K562 (cell line): ENCODE results near the gene ARHGEF7. TPM values are rescaled to one million over a fixed set of nuclear protein-coding genes. Genes with fewer than 3 reads are reported as not detected.

Source experiments
- ATAC-seq: fragments of 200-7000 bp; cut with Tn5 transposase; 3 replicates; pipeline ENCODE4 v1.9.1; 2020; ENCODE audit warnings: moderate library complexity
- BruUV-seq: library from RNA; stranded (reverse); fragments of 400-500 nt; replicated peaks from 2 replicates; lab custom pipeline; 2021; lab: Mats Ljungman, UMichigan
- CTCF ChIA-PET: fragments of 300-600 bp; formaldehyde crosslinking; extraction: SDS; loops from one replicate; lab custom pipeline; 2021; ENCODE audit warnings: low intra/inter-chr PET ratio; lab: Yijun Ruan, JAX
- POLR2A ChIA-PET: fragments of 300-600, 350-650 bp; sonication (Branson Sonifier 250); formaldehyde crosslinking; extraction: SDS; loops from one replicate; lab custom pipeline; 2021; ENCODE audit warnings: antibody characterized with exemption, inconsistent platforms; lab: Yijun Ruan, JAX
- DNase-seq, 4 experiments: peaks; one replicate each; pipeline versions ENCODE4 v3.0.0 to v3.0.0-alpha.2; 2011 to 2018; ENCODE audit warnings: low spot score in 3 of 4, mixed read lengths in 3 of 4; ENCODE audit errors: extremely low read depth in 1 of 4
- FAIRE-seq: peaks from 2 replicates; lab custom pipeline; 2011; peaks lifted over from hg19 to GRCh38; lab: Jason Lieb, UNC
- H2AFZ ChIP-seq: 2 replicates; pipeline ENCODE4 v1.6.0; 2011; ENCODE audit warnings: low read depth, low read length, control low read depth, inconsistent platforms
- H3K27ac ChIP-seq: fragments of 200-600 bp; 3 replicates; pipeline ENCODE4 v1.8.0; 2011; ENCODE audit warnings: low read depth, mild to moderate bottlenecking, control low read depth, inconsistent platforms, low read length, moderate library complexity, mixed read lengths; ENCODE audit errors: extremely low read depth
- H3K27me3 ChIP-seq, 2 experiments: fragments of 300-600 bp in 1 of 2; 2 replicates in 1 of 2; 3 replicates in 1 of 2; pipeline versions ENCODE4 v1.6.0 to v1.8.0; 2011; ENCODE audit warnings: inconsistent platforms in 2 of 2, low read length in 2 of 2, mild to moderate bottlenecking in 1 of 2, mixed read lengths in 1 of 2, moderate library complexity in 1 of 2; ENCODE audit not compliant: control insufficient read depth in 2 of 2, insufficient read depth in 2 of 2
- H3K36me3 ChIP-seq: fragments of 300-600 bp; 3 replicates; pipeline ENCODE4 v1.8.0; 2011; ENCODE audit warnings: mild to moderate bottlenecking, low read length, inconsistent platforms; ENCODE audit not compliant: control insufficient read depth, insufficient read depth
- H3K4me1 ChIP-seq, 2 experiments: fragments of 200-600 bp in 1 of 2; replicated peaks in 1 of 2; 2 replicates in 1 of 2; 3 replicates in 1 of 2; pipeline versions ENCODE4 v1.5.1 to v1.8.0; 2011; ENCODE audit warnings: inconsistent platforms in 2 of 2, low read length in 2 of 2, mild to moderate bottlenecking in 1 of 2, mixed read lengths in 1 of 2, moderate library complexity in 1 of 2; ENCODE audit not compliant: control insufficient read depth in 2 of 2, insufficient read depth in 2 of 2
- H3K4me2 ChIP-seq: 2 replicates; pipeline ENCODE4 v1.6.1; 2011; ENCODE audit warnings: low read length, control low read depth, inconsistent platforms, mixed read lengths; ENCODE audit not compliant: insufficient read depth
- H3K4me3 ChIP-seq: fragments of 200-600 bp; sonication (generic), shearing (Covaris generic); 2 replicates; pipeline ENCODE4 v1.5.1; 2016; ENCODE audit warnings: control low read depth, inconsistent platforms
- H3K79me2 ChIP-seq: fragments of 200-600 bp; 3 replicates; pipeline ENCODE4 v1.8.0; 2011; ENCODE audit warnings: low read length, inconsistent platforms; ENCODE audit not compliant: control insufficient read depth, insufficient read depth
- H3K9ac ChIP-seq, 2 experiments: 2 replicates each; pipeline versions ENCODE4 v1.6.0 to v1.6.1; 2011; ENCODE audit warnings: low read depth in 2 of 2, low read length in 2 of 2, control low read depth in 1 of 2, inconsistent platforms in 1 of 2, mild to moderate bottlenecking in 1 of 2, mixed read lengths in 1 of 2; ENCODE audit not compliant: insufficient read depth in 1 of 2
- H3K9me1 ChIP-seq: one replicate; pipeline ENCODE4 v1.6.0; 2011; ENCODE audit warnings: inconsistent platforms, mild to moderate bottlenecking, low read length, moderate library complexity; ENCODE audit not compliant: control insufficient read depth, insufficient read depth
- H3K9me3 ChIP-seq: replicated peaks from 2 replicates; pipeline ENCODE4 v1.5.1; 2011; ENCODE audit warnings: low read depth, low read length, inconsistent platforms; ENCODE audit not compliant: control insufficient read depth, insufficient read depth
- H4K20me1 ChIP-seq: replicated peaks from 2 replicates; pipeline ENCODE4 v1.6.1; 2011; ENCODE audit warnings: low read length, inconsistent platforms, mixed read lengths; ENCODE audit not compliant: control insufficient read depth, insufficient read depth
- AFF1 ChIP-seq, 2 experiments: fragments of 450-650 bp; IDR thresholded peaks; 2 replicates each; pipeline ENCODE4 v1.6.1; 2018; ENCODE audit warnings: mild to moderate bottlenecking in 2 of 2, low read depth in 1 of 2; ENCODE audit not compliant: partially characterized antibody in 2 of 2
- MCM2 ChIP-seq: fragments of 450-650 bp; IDR thresholded peaks from 2 replicates; pipeline ENCODE4 v1.6.1; 2017; ENCODE audit warnings: low read depth, mild to moderate bottlenecking
- MEIS2 ChIP-seq: fragments of 450-650 bp; IDR thresholded peaks from 2 replicates; pipeline ENCODE4 v1.6.1; 2014; ENCODE audit warnings: mild to moderate bottlenecking; ENCODE audit not compliant: partially characterized antibody
- NR1H2 ChIP-seq: sonication (generic); formaldehyde crosslinking; IDR thresholded peaks from 2 replicates; pipeline ENCODE4 v1.4.0; 2020; ENCODE audit warnings: mild to moderate bottlenecking, missing genetic modification reagents
- PHF8 ChIP-seq: fragments of 200-600 bp; sonication (generic); IDR thresholded peaks from 2 replicates; pipeline ENCODE4 v1.6.1; 2012; ENCODE audit warnings: mixed run types, mild to moderate bottlenecking, inconsistent platforms, low read length, moderate library complexity, borderline replicate concordance
- TBP ChIP-seq: optimal IDR thresholded peaks from 2 replicates; pipeline ENCODE3; 2011; ENCODE audit warnings: low read depth, low read length, improper control_type of control experiment
- ZBTB7A ChIP-seq: IDR thresholded peaks from 2 replicates; pipeline ENCODE4 v1.6.1; 2011; ENCODE audit warnings: low read depth, mild to moderate bottlenecking, low read length, moderate library complexity, borderline replicate concordance; ENCODE audit not compliant: control insufficient read depth
- ZNF395 ChIP-seq: fragments of 200-800 bp; sonication (Bioruptor generic); IDR thresholded peaks from 2 replicates; pipeline ENCODE4 v1.6.1; 2017; ENCODE audit warnings: missing genetic modification characterization, missing compliant biosample characterization
- ZNF57 ChIP-seq: fragments of 450-650 bp; formaldehyde crosslinking; IDR thresholded peaks from 2 replicates; pipeline ENCODE4 v1.4.0; 2020; ENCODE audit warnings: mild to moderate bottlenecking, moderate library complexity
- ZNF668 ChIP-seq: fragments of 250-450 bp; sonication (Bioruptor Pico); IDR thresholded peaks from 2 replicates; pipeline ENCODE4 v1.8.0; 2022; ENCODE audit warnings: mild to moderate bottlenecking, inconsistent platforms
- WGBS: fragments of 100-300 bp; shearing (Covaris generic); methylation state at CpG from one replicate; pipeline ENCODE4 v1.1.6; 2016; ENCODE audit warnings: low coverage, mixed read lengths; ENCODE audit not compliant: insufficient coverage; ENCODE audit errors: missing lambda C conversion rate; 5-methylcytosine and 5-hydroxymethylcytosine counted together
- in situ Hi-C: fragments of 300-500 bp; cut with MboI; formaldehyde crosslinking; loops from 4 replicates; pipeline ENCODE4 v1.15.0; 2018; ENCODE audit warnings: inconsistent platforms, mixed read lengths
- intact Hi-C: fragments of 100-400 bp; cut with micrococcal nuclease; formaldehyde crosslinking; loops from 2 replicates; pipeline ENCODE4 v1.14.2; 2022
- polyA plus RNA-seq, 8 experiments: library from polyadenylated mRNA; depleted of rRNA in 4 of 8; stranded (reverse) in 5 of 8; unstranded in 3 of 8; fragments of >200 nt; fragmentation: Nextera tagmentation in 2 of 8; fragmentation: Illumina TruSeq in 1 of 8; extraction: Ambion mirVana in 2 of 8; extraction: Trizol in 1 of 8; gene quantifications; 2 replicates each; pipeline versions ENCODE4 v1.2.1 to v1.2.3, GENCODE V29; 2011 to 2014; ENCODE audit warnings: inconsistent platforms in 1 of 8, missing spikeins in 1 of 8
- total RNA-seq, 7 experiments: library from RNA; depleted of rRNA in 6 of 7; stranded (reverse); fragments of >200 nt in 6 of 7; fragmentation: Illumina TruSeq in 2 of 7; extraction: Trizol in 2 of 7; gene quantifications; 2 replicates each; pipeline versions ENCODE4 v1.2.1 to v1.2.3, GENCODE V29; 2011 to 2021; ENCODE audit warnings: low replicate concordance in 1 of 7

ARHGEF7 gene
- total and polyA plus RNA-seq, 9 of the 15 experiments (the other 6 are each of a cell fraction or from before 2014, with no cell fraction given): 2.1 to 26.8 (median 17.5) TPM

- no peak for ATAC-seq
- POLR2A ChIA-PET: no interaction called here
- Histone ChIP-seq H3K9ac (no peak overlapping the region), H4K20me1 (no peaks in the 10 kb centered on the region; the same call in 1 of the 2 replicates), H3K27me3 (peaks cover 37 to 60% of the 10 kb centered on the region in 2 experiments), H3K4me1 (peaks cover 0 to 14% of the 10 kb centered on the region in 2 experiments; a peak in 2 of 5 replicates), H3K9me3 (no peaks in the 10 kb centered on the region), H2AFZ (no peak overlapping the region), H3K9me1 (no peaks in the 10 kb centered on the region), H3K36me3 (no peaks in the 10 kb centered on the region), H3K27ac (no peak overlapping the region), H3K4me3 (no peak overlapping the region), H3K79me2 (no peaks in the 10 kb centered on the region), H3K4me2 (no peak overlapping the region)
- no peak for FAIRE-seq
- WGBS: 19% methylated on average over 8 of the region's 10 CpGs
- DNase-seq: no peak
- in situ Hi-C loops: no loop called here
- CTCF ChIA-PET: no interaction called here
- no peak for TF ChIP-seq PHF8
- TF ChIP-seq ZNF57: no peak
- TF ChIP-seq AFF1 (IDR thresholded peaks at IDR 0.05; ENCODE audit: low read depth in 1 of 2, partially characterized antibody in 2 of 2): no peak
- no peak for TF ChIP-seq MCM2
- TF ChIP-seq MEIS2: no peak
- no peak for TF ChIP-seq ZBTB7A
- no peak for TF ChIP-seq TBP
- TF ChIP-seq ZNF668: no peak
- no peak for TF ChIP-seq NR1H2 (CRISPR knock-in tag)
- TF ChIP-seq ZNF395 (CRISPR knock-in tag): no peak
- BruUV-seq: no TSS peak
- intact Hi-C loops: no loop called here
Measured at GRCh38 chr13:111117961-111118360, 2.9 kb downstream of the ARHGEF7 start.
